HG03565 (cell line): ENCODE data around the gene HS3ST4.
"Not testable (repeated sequence)": the region's sequence is repeated elsewhere in the genome, so short reads cannot be mapped to it uniquely, and the experiment has no call there.

Experiments used
- ATAC-seq: cut with Tn5 transposase; IDR thresholded peaks from one replicate; pipeline ENCODE4 v1.9.1; 2021; ENCODE audit warnings: mild to moderate bottlenecking, moderate library complexity; ENCODE audit not compliant: unreplicated experiment

The HS3ST4 gene

DNA sequence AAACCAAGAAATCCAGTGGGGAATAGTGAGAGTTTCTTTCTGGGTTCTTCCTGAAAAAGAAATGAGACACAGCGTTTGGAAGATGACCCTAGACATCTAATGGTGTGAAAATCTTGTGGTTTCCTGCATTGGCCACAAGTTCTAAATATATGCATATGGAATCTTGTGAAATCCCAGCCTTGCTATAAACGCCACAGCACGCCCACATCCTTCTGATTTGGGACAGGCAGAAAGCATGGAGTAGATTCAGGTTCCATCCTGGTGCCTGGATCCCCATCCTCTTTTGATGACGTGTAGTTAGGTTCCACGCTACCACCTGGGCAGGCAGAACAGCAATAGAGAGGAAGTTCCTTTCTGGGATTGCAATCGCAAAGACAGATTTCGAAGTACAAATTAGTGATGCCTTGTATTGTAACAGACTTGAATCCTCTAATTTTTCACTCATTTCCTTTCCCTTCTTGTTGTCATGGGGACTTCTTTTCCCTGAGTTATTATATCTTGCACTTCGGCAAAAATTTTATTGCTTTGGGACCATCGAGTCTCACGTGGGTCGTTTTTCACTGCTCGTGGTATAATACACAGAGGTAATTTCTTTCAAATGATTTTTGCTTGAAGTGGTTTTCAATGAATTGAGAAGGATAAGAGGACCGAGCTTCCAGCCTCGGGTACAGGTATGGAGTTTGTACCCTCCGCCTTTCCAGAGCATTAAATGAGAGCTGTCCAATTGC is 37.6 kb downstream of the HS3ST4 start:
- ATAC-seq, result no peak

DNA sequence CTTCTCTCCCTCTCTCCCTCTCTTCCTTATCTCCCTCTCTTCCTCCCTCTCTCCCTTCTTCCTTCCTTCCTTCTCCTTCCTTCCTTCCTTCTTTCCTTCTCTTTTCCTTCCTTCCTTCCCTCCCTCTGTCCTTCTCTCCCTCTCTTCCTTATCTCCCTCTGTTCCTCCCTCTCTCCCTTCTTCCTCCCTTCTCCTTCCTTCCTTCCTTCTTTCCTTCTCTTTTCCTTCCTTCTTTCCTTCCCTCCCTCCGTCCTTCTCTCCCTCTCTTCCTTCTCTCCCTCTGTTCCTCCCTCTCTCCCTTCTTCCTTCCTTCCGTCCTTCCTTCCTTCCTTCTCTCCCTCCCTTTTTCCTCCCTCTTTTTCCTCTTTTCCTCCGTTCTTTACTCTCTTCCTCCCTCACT is 38.6 kb downstream of the HS3ST4 start:
- ATAC-seq, result no peak

DNA sequence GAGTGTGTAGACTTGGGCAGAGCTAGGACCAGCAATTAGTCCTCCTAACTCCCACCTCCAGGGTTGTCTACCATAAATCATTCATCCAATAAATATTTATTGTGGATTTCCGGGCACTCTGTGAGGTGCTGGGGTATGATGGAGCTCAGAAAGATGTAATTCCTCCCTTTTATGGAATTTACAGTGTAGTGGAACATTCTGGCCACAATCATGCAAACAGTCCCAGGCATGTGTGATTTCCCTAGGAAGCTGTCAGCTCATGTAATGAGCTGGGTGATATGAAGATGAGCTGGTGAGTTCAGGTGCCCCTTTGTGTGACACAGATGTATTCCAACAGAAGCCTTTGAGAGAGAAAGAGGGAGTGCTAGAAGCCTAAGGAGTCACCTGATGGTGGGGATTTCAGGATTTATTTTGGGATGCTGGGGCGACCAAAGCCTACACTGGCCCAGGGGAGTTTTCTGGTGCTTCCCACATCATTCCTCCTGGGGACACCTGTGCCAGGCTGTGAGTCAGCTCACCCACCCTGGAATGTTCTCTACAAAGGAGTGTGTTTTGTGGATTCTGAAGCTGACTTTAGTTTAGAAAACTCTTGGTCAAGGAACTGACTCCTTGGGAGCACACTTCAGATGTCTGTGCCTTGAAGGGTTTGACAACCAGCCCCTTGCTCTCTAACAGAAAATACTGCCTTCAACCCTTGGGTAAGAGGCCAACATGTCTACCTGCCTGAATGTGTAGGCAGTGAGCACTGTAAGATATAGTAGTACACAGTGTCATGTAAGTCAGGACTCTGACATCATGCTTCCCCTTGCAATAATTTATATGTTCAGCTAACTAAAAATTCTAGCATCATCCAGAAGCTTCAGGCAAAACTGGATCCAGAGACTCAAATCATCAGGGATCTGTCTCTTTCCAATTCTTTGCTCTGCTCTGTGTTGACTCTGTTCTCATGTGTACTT is 42.9 kb downstream of the HS3ST4 start:
- no peak for ATAC-seq

DNA sequence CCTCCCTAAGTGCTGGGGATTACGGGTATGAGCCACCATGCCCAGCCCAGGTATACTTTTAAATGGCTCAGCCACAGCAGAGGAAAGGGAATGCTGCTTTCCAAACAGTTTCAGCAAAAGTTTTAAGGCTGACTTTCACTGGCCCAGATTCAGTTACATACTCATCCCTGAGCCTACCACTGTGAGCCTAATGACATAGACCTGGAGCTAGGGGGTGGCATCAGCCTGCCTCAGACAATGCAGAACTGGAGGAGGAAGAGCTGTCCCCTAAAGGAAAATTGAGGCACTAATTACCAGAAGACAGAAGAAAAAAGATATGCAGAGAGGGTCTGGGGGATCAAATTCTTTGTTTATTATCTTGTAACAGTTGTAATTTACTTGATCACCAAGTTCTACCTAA is 43.9 kb downstream of the HS3ST4 start:
- ATAC-seq, result no peak

DNA sequence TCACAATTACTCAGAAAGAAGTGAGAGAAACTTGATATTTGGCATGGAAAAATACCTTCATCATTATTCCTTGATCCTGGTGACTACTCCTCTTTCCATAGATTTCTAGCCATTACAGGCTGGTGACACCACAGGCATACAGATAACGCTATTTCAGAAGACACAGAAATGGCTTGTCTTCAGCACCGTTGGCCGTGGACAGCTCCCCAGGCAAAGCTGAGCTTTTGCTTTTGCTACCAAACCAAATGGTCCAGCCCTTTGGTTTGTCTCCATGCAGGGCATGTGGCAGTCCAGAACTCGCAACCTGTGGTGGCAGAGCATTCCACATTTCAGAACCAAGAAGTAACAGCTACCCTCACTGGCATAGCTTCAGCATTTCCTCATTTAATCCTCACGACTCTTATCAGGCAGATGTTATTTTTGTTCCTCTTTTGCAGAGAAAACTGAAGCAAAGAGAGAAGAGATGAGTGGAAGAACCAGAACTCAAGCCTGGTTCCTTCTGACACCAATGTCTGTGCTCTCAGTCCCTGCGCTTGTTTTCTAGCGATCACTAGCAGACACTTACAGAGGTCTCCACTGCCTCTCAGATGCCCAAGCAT is 55.5 kb downstream of the HS3ST4 start:
- no peak for ATAC-seq

DNA sequence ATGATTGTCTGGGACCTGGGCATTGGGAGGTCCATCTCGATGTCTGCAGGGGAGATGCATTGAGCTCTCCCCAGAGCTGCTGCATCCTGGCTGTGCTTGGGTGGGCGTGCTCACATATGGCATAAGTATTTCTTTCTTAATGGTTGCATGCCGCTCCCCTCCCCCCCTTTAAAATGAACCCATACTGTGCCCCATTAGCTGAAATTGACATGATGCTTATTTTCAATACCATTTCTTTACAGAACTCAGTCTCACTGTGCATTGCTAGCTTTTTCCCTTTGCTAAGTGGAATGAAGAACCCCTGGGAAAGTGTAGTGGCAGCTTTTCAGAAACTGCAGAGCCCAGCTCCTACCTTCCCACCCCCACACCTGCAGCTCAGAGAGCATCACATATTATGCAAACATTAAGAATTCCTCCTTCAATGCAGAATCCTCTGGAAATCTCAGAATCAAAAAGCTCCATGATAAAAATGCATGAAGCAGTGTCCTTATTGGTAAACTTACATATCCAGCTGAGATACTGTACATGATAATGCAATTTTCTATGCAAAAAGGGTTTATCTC is 56.4 kb downstream of the HS3ST4 start:
- ATAC-seq, result no peak

DNA sequence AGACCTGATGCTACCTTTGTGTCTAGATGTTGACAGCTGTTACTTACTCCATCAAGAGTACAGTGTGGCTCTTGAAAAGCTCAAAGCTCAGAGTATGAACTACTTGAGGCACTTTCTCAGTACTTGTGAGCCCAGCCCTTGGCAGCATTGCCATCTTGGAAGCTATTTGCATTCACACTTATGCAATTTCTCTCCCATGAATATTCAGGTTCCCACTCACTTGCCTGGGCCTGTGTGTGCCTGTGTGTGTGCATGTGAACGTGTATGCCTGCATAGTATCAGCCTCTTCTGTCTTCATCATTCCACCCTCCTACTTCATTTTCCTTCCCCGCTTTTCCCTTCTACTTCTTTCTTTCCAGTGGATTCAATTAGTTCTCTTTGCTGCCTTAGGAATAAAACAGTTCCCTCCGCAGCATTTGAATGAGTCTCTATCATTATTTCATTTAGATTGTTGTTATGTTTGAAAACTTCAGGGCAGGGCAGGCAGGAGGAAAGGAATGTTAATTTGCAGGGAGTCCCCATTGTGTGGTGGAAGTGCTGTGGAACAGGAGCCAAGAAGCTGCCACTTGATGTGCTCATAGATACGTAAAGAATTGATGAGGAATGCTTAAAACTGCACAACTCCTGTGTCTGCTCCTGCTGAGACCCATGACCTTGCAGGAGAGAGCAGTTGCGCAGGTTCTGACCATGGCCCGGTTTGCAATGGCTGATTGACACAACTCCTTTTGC is 58.9 kb downstream of the HS3ST4 start:
- ATAC-seq, result no peak

DNA sequence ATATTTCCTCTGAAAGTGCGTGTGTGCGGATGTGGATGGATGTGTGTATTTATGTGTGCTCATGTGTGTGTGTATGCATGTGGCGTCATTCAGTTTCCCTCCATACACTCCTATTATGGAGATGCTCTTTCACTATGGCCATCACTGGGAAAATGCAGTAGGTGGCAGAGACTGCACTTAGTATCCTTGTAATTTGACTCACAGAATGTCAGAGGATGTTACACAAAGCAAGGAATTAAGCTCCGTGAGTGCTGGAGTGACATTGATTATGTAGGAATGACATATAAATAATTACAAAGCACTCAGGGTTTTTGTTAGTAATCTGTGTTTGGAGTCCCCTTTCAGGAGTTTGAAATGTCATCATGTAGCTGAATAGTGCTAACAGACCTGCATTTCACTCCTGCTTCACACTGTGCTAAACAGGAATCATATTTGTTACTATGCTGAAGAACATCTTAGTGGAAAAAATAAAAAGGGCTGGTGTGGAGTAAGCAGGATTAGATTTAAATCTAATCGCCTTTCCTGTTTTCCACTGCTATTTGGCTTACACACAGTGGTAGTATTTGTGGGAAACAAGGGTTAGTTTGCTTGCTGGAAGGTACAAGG is 59.6 kb downstream of the HS3ST4 start:
- no peak for ATAC-seq

DNA sequence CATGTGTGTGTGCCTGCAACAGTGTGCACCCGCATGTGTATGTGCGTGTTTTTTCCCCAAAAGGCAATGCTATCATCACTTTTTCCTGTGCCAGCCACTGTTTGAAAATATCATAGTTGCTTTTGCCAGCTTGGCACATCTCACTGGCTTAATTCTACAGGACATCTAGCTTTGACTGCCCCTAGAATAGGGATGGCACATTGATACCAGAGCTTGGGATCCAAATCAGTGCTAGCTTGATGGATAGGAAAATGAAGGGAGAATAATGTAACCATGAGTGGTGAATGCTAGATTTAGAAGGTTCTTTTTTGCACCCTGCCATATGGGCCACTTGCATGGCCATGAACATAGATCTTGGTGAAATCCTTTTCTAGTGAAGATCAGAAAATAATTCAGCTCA is 72.7 kb downstream of the HS3ST4 start:
- ATAC-seq, result no peak

DNA sequence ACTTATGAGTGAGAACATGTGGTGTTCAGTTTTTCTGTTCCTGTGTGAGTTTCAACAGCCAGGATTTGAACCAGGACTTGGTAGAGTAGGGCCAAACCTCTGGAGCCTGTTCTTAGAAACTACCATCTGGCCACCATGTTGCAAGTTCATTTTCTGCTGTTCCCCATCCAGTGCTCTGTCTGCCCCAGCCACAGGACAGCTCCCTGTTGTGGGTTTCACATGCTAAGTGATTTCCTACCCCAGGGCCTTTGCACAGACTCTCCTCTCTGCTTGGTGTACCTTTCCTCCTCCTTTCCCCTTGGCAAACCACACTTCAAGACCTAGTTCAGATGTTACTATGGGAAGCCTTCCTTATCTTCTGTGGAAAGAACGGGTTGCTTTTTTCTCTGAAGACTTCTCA is 79.5 kb downstream of the HS3ST4 start:
- ATAC-seq, result no peak

DNA sequence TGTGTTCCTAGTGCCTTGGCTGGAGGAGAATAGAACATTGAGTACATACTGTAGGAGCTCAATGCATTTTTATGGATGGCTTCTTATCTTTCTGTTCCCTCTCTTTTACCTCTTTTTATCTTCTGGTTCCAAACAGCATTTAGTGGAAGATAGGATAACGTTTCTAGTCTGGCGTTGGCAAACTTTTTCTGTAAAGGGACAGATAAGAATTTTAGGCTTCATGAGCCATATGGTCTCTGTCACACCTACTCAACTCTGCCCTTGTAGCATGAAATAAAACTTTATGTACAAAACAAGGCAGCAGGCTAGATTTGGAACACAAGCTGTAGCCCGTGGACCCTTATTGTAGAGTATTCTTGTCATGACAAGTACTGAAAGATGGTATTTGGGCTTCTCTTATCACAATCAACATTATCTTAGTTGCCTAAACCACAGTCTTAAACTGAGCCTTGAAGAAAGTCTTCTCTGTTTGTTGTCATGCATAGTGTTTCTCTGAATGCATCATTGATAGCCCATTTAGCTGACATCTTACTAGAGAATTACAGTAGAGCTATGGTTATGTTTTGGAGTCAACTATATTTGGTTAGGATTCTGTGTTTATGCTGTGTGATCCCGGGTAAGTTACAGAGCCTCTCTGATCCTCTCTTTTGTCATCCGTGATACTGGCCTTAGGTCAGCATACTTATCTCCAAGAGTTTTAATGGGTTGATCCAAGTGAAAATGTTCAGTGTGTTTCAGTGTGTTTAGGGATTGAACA is 80.2 kb downstream of the HS3ST4 start:
- ATAC-seq, result no peak

DNA sequence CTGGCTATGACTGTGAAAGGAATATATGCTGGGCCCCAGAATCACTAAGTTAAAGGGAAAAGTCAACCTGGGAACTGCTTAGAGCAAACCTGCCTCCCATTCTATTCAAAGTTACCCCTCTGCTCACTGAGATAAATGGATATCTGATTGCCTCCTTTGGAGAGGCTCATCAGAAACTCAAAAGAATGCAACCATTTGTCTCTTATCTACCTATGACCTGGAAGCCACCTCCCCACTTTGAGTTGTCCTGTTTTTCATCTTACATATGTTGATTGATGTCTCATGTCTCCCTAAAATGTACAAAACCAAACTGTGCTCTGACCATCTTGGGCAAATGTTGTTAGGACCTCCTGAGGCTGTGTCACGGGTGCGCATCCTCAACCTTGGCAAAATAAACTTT is 84.5 kb downstream of the HS3ST4 start:
- ATAC-seq, result not testable (repeated sequence)

DNA sequence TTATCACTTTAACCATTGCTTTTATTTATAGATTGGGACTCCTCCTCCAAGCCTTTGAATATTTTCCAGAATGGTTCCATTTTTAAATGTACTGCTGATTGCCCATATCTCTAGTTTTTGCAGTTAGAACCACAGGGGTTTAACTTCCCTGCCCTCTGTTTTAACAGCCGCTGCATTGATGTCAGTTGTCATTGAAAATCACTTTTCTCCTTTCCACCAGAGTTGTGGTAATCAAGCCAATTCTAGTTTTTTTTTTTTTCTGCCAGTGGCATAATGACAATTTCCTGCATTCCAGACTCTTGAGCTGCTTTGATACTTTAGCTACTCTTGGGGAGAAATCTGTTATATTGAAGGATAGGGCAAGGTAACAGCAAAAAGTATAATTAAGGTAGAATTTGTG is 91.5 kb downstream of the HS3ST4 start:
- ATAC-seq, result no peak

DNA sequence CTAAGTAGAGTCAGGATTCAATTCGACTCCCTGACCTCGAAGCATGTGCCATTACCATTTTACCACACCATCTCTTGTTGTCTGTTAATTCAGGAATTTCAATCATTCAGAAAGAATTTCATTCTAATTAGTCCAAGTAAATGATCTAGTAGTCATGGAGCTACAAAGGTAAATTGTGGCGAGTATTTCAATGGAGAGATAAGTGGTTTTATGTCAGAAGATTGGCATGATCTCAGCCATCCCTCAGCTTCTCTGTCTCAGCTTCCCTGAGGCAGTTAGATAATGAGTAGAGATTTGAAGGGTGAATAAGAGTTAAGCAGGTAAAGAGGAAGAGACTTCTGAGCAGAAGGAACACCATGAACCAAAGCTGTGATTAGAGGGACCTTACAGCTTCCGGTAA is 93.6 kb downstream of the HS3ST4 start:
- ATAC-seq, result no peak

DNA sequence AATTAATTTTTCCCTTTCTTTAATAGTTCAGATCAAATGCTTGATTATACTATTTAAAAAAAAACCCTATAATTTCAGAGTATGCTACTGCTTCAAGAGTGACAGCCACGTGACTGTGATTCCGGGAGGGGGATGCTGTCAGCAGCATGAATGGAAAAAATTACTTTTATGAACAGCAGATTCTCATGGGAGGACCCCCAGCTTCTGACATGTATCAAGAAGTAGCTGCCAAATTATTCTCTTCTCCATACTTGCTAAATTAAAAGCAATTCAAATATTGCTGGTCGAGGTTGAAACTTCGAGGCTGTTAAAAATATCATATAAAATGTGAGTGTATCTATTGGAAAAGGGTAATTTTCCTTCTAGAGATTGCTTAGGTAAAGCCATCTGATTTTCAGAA is 95.0 kb downstream of the HS3ST4 start:
- ATAC-seq, result no peak

DNA sequence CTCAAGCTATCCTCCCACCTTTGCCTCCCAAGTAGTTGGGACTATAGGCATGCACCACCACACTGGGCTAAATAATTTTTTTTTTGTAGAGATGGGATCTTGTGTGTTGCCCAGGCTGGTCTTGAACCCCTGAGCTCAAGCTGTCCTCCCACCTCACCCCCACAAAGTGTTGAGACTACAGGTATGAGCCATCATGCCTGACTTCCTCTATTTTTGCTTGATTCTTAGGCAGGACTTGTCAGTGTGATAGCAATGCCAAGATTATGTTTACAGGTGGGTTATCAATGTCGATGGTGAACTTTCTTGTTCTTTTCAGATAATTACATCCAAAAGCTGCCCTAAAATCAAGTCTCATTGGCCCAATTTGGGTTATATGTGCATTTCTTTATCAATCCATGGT is 96.9 kb downstream of the HS3ST4 start:
- no peak for ATAC-seq

DNA sequence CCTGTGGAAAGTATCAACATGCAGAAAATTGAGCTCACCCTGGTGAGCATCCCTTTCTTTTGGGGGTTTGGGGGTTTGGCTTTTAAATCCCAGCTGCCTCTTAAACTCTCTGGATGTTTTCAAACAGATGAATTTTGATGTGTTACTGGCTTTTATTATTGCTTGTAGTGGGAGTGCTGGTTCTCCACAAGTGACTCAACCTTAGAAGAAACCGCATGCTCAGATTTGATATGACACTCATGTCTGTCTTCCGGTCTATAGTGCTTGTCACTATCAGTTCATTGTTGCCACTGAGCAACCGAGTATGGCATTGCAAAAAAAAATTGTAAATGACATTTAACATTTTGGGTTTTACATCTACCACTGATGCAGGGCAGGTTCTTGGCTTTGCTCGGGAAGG is 104.5 kb downstream of the HS3ST4 start:
- no peak for ATAC-seq

DNA sequence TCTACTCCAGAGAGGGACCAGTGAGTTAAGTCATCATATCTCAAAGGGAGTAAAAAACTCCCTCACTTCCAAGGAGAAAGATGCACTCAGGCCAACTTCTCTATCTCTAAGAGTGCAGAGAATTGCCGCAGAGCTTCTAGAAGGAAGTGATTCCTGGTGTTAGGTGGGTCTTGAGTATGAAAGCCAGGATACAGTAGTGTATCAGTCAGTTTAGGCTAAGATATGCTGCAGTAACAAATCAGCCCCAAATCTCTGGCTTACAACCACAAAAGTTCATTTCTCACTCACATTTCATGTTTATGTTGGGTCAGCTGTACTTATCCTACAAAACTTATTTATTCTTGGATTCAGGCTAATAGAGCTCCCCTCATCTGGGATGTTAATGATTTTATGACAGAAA is 106.3 kb downstream of the HS3ST4 start:
- no peak for ATAC-seq

DNA sequence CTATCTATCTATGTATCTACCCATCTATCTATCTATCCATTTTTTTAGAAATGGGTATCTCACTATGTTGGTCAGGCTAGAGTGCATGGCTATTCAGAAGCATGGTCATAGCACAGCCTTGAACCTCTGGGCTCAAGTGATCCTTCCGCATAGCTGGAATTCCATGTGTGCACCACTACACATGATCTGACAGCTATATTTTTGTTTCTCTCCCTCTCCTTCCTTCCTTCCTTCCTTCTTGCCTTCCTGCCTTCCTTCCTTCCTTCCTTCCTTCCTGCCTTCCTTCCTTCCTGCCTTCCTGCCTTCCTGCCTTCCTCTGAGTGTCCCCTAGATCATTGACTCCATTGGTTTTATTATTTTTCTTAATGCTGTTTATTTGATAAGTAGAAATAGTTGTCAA is 108.1 kb downstream of the HS3ST4 start:
- ATAC-seq, result no peak

DNA sequence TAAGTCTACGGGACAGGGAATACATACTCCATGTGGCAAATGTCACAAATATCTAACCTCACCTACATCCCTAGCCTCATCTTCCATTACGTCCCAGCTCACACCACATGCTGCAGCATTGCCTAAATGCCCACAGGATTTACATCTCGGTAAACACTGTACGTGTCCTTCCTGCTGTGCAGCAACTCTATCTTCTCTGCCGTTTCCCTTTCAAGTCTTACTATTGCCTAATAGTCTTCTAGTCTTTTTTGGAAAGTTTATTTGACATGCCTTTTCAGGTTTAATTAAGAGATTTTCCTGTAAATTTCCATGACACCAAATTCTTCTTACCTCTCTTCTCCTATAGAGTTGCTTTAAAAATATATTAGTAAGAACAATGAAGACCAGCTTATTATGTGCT is 120.5 kb downstream of the HS3ST4 start:
- ATAC-seq, result no peak
